Thoracic aorta (tissue), 2 donors: ENCODE measurements around the gene CRYBA4. TPM values are rescaled to one million over a fixed set of nuclear protein-coding genes. Genes with fewer than 3 reads are reported as not detected.

Experiments used
- ATAC-seq: fragments of 150-250 bp; one replicate; pipeline ENCODE4 v1.8.0; 2017; ENCODE audit warnings: low read depth; ENCODE audit not compliant: insufficient number of reproducible peaks, low FRiP score
- DNase-seq: peaks from one replicate; pipeline ENCODE4 v3.0.0-alpha.2; 2020; ENCODE audit warnings: low spot score
- H3K27ac ChIP-seq, 2 donors: fragments of 200-600 bp; sonication (generic); 1 replicate in 1 of 2; 2 replicates in 1 of 2; pipeline ENCODE4 v1.5.1; 2016; ENCODE audit warnings: mild to moderate bottlenecking in 2 of 2, moderate library complexity in 2 of 2
- H3K27me3 ChIP-seq: fragments of 200-600 bp; sonication (generic); replicated peaks from 2 replicates; pipeline ENCODE4 v1.6.0; 2016; ENCODE audit warnings: mild to moderate bottlenecking; ENCODE audit not compliant: insufficient read depth
- H3K36me3 ChIP-seq: fragments of 200-600 bp; sonication (generic); one replicate; pipeline ENCODE4 v1.5.1; 2016
- H3K4me1 ChIP-seq, 2 donors: fragments of 200-600 bp; sonication (generic); 1 replicate in 1 of 2; 2 replicates in 1 of 2; pipeline versions ENCODE4 v1.5.1 to v1.6.0; 2016; ENCODE audit warnings: low read depth in 2 of 2, mild to moderate bottlenecking in 1 of 2; ENCODE audit not compliant: control insufficient read depth in 1 of 2
- H3K4me3 ChIP-seq: fragments of 200-600 bp; sonication (generic); 2 replicates; pipeline ENCODE4 v1.5.1; 2016; ENCODE audit warnings: mild to moderate bottlenecking
- H3K9me3 ChIP-seq: fragments of 200-600 bp; sonication (generic); 2 replicates; pipeline ENCODE4 v1.5.1; 2016
- total RNA-seq, 2 donors: library from RNA; depleted of rRNA; stranded (reverse); fragments of >200 nt; gene quantifications; one replicate each; pipeline versions ENCODE4 v1.1.0 to v1.2.3, GENCODE V29; 2016
- TF ChIP-seq, protein P1 (sequence below): fragments of 200-600 bp; sonication (generic); IDR thresholded peaks from one replicate; pipeline ENCODE4 v1.5.1; 2019; ENCODE audit warnings: antibody characterized with exemption

The CRYBA4 gene
- total RNA-seq, 2 donors from 2014 or later = not detected

DNA sequence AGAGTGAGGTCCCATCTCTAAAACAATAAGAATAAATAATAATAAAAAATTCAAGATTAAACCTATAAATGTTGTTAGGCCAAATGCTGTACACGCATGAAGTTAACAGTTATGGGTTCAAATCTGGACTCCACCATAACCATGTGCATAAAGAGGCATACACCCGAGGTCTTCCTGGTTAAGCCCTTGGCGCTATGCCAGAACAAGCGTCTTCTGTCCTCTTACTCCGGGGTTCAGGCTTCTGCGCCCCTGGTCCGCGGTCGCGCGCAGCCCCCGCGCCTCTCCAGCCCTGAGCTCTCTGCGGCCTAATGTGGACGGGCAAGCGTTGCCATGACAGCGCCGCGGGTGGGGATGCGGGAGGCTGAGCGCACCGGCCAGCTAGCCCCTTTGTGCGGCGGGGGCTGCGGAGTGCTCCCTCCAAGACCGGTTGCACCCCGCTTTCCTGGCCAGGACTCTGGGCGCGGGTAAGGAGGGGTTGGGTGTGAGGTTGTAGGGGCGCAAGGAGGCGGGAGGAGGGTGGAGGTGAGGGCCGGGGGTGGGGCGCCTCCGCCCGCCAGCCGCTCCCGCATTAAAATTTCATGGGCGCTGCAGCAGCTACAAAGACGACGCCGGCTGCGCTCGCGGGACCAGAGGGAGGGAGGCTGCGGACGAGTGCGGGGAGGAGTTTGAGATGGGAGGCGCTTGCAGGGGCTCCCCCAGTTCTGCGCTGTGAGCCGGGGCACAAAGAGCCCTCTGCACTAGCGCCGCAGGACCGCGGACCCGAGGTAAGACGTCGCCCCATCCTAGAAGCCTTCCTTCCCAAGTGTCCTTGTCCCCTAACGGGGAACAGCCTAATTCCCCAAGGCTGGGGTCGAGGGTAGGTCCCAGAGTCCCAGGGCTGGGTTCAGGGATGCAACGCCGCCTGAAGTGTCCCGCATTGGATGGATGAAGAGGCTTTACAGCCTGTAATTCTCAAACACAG, 35.4 kb downstream of the CRYBA4 start, which contains the start of gene MIAT:
MIAT (plus strand) TSS at position 698 of the 961 bp plus-strand sequence.
- Histone ChIP-seq H3K27me3 (peaks cover 7% of the 10 kb centered on the region), H3K4me1 (peaks cover 22 to 24% of the 10 kb centered on the region in 2 donors), H3K36me3 (no peaks in the 10 kb centered on the region), H3K27ac (no peak within 1 kb of the TSS), H3K4me3 (peak within 1 kb of the TSS; percentile 69), H3K9me3 (no peaks in the 10 kb centered on the region)
- ATAC-seq (no peak), DNase-seq (no peak)
- TF ChIP-seq, protein P1, sequence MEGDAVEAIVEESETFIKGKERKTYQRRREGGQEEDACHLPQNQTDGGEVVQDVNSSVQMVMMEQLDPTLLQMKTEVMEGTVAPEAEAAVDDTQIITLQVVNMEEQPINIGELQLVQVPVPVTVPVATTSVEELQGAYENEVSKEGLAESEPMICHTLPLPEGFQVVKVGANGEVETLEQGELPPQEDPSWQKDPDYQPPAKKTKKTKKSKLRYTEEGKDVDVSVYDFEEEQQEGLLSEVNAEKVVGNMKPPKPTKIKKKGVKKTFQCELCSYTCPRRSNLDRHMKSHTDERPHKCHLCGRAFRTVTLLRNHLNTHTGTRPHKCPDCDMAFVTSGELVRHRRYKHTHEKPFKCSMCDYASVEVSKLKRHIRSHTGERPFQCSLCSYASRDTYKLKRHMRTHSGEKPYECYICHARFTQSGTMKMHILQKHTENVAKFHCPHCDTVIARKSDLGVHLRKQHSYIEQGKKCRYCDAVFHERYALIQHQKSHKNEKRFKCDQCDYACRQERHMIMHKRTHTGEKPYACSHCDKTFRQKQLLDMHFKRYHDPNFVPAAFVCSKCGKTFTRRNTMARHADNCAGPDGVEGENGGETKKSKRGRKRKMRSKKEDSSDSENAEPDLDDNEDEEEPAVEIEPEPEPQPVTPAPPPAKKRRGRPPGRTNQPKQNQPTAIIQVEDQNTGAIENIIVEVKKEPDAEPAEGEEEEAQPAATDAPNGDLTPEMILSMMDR = no peak

DNA sequence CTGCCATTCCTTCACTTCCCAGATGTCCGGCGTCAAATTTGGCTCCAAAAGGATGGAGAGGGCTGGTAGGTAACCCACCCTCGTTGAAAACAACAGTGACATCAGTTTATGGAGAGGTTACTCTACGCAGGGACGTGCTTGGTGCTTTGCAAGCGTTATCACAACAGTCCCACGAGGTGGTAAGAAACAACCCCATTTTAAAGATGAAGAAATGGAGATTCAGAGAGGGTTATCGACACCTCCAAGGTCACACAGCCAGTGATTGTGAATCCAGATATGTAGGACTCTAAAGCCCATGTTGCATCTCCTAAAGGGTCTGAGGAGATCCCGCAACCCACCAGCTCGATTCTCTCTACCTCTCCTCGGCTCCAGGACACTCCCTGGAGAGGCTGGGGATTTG, 36.4 kb downstream of the CRYBA4 start:
- peaks cover 22 to 24% of the 10 kb centered on the region in 2 donors for H3K4me1 ChIP-seq
- ATAC-seq = no peak
- peak overlapping the region; percentile 69 for H3K4me3 ChIP-seq
- no peaks in the 10 kb centered on the region for H3K9me3 ChIP-seq
- no peak overlapping the region for H3K27ac ChIP-seq
- H3K27me3 ChIP-seq = peaks cover 7% of the 10 kb centered on the region
- no peaks in the 10 kb centered on the region for H3K36me3 ChIP-seq
- DNase-seq = no peak
- TF ChIP-seq, protein P1 = no peak

DNA sequence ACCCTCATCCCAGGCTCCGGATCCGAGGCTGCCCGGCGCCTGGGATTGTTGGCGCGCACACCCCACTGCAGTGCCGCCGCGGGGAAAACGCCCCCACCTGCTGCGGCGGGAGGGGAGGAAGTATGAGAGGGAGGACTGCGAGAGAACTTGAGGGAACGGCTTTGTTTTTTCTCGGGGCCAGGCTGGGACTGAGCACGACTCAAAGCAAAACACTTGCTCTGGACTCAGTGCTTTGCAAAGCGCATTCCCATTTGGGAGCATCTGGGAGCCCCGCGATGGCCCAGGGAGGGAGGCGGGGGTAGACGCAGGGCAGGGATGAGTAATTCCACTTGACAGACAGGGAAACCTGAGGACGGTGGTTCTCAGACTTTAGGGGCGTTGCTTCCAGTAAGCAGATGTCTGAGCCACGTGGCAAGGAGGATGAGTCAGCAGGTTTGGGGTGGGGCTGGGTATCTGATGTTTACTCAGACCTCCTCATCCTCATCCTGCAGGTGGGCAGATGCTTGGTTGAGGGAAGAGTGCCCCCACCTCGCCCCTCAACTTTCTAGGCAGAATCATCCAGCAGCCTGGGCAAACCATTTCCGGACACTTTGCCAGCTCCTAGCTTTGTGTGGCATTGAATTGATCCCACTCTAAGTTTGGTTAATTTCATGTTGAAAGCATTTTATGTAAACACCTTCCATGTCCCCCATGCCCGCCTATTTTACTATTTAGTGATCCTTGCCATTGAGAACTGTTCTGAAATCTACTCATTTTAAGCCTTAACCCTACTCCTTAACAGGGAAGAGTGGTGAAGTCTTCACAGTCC, 37.1 kb downstream of the CRYBA4 start:
- Histone ChIP-seq H3K27me3 (peaks cover 7% of the 10 kb centered on the region), H3K4me3 (peak overlapping the region; percentile 69), H3K4me1 (peaks cover 22 to 24% of the 10 kb centered on the region in 2 donors), H3K36me3 (no peaks in the 10 kb centered on the region), H3K9me3 (no peaks in the 10 kb centered on the region), H3K27ac (no peak overlapping the region)
- ATAC-seq (no peak), DNase-seq (peak; percentile 57)
- TF ChIP-seq, protein P1 = no peak

DNA sequence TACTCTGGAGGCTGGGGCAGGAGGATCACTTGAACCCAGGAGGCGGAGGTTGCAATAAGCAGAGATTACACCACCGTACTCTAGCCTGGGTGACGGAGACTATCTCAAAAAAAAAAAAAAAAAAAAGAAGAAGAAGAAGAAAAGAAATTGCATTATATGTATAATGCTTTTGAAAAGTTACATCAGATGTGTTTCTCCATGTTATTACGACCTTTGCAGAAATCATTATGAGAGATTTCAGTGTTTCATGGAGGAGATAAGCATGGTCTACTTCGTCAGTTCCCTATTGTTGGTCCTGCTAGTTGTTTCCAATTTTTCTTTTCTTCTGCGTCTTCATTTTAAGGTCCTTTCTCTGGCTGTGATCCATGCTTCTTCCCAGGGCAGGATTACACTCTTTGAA, 38.6 kb downstream of the CRYBA4 start:
- TF ChIP-seq, protein P1 = no peak
- no peaks in the 10 kb centered on the region for H3K36me3 ChIP-seq
- H3K27me3 ChIP-seq = peaks cover 7% of the 10 kb centered on the region
- no peak for ATAC-seq
- no peak overlapping the region for H3K4me3 ChIP-seq
- DNase-seq = no peak
- no peak overlapping the region for H3K27ac ChIP-seq
- H3K4me1 ChIP-seq = peaks cover 22 to 24% of the 10 kb centered on the region in 2 donors
- H3K9me3 ChIP-seq = no peaks in the 10 kb centered on the region
